Measurements from ENCODE around the gene ATG13. TPM values are rescaled to one million over a fixed set of nuclear protein-coding genes. Genes with fewer than 3 reads are reported as not detected.
A peak's percentile ranks its signal among the peaks of the same experiment; 100 is the strongest.

The ATG13 gene
- total RNA-seq, 1 experiment from 2014 or later: 57.1 TPM

DNA sequence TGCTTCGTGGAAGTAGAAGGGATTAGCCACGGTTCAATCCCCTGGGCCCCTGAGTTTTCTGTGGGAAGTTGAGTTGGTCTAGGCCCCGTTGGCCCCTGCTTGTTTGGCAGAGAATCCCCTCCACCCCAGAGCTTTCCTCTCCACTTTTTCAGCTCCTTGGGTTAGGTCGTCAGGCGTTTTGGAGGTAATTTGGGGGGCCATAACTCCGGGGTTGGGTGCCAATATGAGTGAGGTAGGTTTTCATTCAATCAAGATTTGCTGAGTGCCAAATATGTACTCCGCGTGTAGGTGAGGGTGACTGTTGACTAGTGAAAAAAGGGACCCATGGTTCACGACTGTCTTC, 590 bp downstream of the ATG13 start:
- CTCF ChIA-PET: interaction anchor here (0.6 to 4.1 kb wide), 6 partner anchors 64 to 225 kb away, joined by 4 to 33 read pairs (median 4); no protein-coding TSS in a partner anchor
- intact Hi-C loops (cut with micrococcal nuclease; ENCODE audit: unreplicated experiment): loop anchor here (1.0 kb wide), 1 partner anchor 76 kb away; no protein-coding TSS in a partner anchor
- Mint-ChIP-seq H3K27me3 (ENCODE audit: unreplicated experiment) (no peaks in the 10 kb centered on the region), H3K27ac (ENCODE audit: unreplicated experiment) (peak overlapping the region; percentile 98), H3K9me3 (ENCODE audit: low read depth, unreplicated experiment) (no peaks in the 10 kb centered on the region), H3K4me1 (ENCODE audit: low read depth, unreplicated experiment) (peaks cover 15% of the 10 kb centered on the region), H3K36me3 (ENCODE audit: insufficient read depth, unreplicated experiment) (peaks cover 42% of the 10 kb centered on the region), H3K4me3 (ENCODE audit: low read depth, unreplicated experiment) (peak overlapping the region; percentile 88)
- BruUV-seq (replicated peaks): no TSS peak
- no peak for DNase-seq
- TF ChIP-seq, protein P1, sequence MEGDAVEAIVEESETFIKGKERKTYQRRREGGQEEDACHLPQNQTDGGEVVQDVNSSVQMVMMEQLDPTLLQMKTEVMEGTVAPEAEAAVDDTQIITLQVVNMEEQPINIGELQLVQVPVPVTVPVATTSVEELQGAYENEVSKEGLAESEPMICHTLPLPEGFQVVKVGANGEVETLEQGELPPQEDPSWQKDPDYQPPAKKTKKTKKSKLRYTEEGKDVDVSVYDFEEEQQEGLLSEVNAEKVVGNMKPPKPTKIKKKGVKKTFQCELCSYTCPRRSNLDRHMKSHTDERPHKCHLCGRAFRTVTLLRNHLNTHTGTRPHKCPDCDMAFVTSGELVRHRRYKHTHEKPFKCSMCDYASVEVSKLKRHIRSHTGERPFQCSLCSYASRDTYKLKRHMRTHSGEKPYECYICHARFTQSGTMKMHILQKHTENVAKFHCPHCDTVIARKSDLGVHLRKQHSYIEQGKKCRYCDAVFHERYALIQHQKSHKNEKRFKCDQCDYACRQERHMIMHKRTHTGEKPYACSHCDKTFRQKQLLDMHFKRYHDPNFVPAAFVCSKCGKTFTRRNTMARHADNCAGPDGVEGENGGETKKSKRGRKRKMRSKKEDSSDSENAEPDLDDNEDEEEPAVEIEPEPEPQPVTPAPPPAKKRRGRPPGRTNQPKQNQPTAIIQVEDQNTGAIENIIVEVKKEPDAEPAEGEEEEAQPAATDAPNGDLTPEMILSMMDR (IDR thresholded peaks at IDR 0.05; ENCODE audit: unreplicated experiment): no peak

DNA sequence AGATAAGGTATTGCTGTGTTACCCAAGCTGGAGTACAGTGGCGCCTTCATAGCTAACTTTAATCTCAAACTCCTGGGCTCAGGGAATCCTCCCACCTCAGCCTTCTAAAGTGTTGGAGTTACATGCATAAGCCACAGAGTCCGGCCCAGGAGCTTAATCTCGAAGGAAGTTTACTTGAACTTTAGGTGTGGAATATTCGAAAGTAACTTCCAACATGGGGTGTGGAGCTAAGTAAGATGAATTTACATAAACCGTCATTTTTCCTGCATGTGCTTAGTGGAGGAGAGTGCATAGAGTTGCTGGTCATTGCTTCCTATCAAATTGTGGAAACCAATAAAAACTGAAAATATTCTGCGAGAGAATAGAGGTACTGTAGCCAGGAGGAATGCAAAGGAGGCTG, 1.5 kb downstream of the ATG13 start:
- CTCF ChIA-PET: interaction anchor here (1.1 to 4.1 kb wide), 3 partner anchors 64 to 89 kb away, joined by 4 to 33 read pairs (median 4); no protein-coding TSS in a partner anchor
- no peak for DNase-seq

DNA sequence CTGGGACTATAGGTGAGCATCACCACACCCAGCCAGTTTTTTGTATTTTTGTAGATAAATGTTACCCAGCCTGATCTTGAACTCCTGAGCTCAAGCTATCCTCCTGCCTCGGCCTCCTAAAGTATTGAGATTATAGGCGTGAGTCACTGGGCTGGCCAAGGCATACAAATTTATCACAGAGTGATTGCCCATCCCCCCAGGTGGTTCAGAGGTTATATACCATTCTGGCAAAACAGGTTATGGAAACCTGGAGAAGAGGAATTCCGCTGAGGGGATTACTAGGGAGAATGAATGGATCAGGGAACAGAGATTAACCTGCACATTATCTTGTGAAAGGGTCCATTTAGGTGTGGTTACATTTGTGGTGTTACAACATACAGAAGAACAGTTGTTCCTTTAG, 8.1 kb downstream of the ATG13 start:
- peak; percentile 29 for DNase-seq
- H3K36me3 Mint-ChIP-seq (ENCODE audit: insufficient read depth, unreplicated experiment): peaks cover 19% of the 10 kb centered on the region
- H3K4me3 Mint-ChIP-seq (ENCODE audit: low read depth, unreplicated experiment): no peak overlapping the region
- CTCF ChIA-PET: interaction anchor here (0.5 to 0.7 kb wide), 3 partner anchors 16 to 83 kb away, joined by 3 to 4 read pairs (median 3); no protein-coding TSS in a partner anchor
- H3K27me3 Mint-ChIP-seq (ENCODE audit: unreplicated experiment): no peaks in the 10 kb centered on the region
- peaks cover 11% of the 10 kb centered on the region for H3K4me1 Mint-ChIP-seq (ENCODE audit: low read depth, unreplicated experiment)
- intact Hi-C loops (cut with micrococcal nuclease; ENCODE audit: unreplicated experiment): no loop called here
- H3K9me3 Mint-ChIP-seq (ENCODE audit: low read depth, unreplicated experiment): no peaks in the 10 kb centered on the region
- no peak overlapping the region for H3K27ac Mint-ChIP-seq (ENCODE audit: unreplicated experiment)
- TF ChIP-seq, protein P1 (IDR thresholded peaks at IDR 0.05; ENCODE audit: unreplicated experiment): no peak
- BruUV-seq (replicated peaks): no TSS peak

More for the DNA sequence above, 1.5 kb downstream of the ATG13 start:
- BruUV-seq (replicated peaks): no TSS peak
- no peaks in the 10 kb centered on the region for H3K9me3 Mint-ChIP-seq (ENCODE audit: low read depth, unreplicated experiment)
- peaks cover 15% of the 10 kb centered on the region for H3K4me1 Mint-ChIP-seq (ENCODE audit: low read depth, unreplicated experiment)
- H3K36me3 Mint-ChIP-seq (ENCODE audit: insufficient read depth, unreplicated experiment): peaks cover 40% of the 10 kb centered on the region
- H3K27ac Mint-ChIP-seq (ENCODE audit: unreplicated experiment): peak overlapping the region; percentile 98
- TF ChIP-seq, protein P1 (IDR thresholded peaks at IDR 0.05; ENCODE audit: unreplicated experiment): no peak
- H3K27me3 Mint-ChIP-seq (ENCODE audit: unreplicated experiment): no peaks in the 10 kb centered on the region
- intact Hi-C loops (cut with micrococcal nuclease; ENCODE audit: unreplicated experiment): no loop called here
- peak overlapping the region; percentile 88 for H3K4me3 Mint-ChIP-seq (ENCODE audit: low read depth, unreplicated experiment)

DNA sequence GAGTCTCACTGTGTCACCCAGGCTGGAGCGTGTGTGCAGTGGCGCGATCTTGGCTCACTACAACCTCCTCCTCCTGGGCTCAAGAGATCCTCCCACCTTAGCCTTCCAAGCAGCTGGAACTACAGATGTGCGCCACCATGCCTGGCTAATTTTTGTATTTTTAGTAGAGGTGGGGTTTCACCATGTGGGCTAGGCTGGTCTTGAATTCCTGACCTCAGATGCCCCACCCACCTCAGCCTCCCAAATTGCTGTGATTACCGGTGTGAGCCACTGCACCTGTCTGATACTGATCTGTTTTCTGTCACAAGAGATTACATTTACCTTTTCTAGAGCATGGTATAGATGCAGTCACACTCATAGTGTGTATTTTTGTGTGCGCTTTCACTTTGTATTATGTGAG, 11.6 kb downstream of the ATG13 start:
- CTCF ChIA-PET: no interaction called here
- no peak overlapping the region for H3K27ac Mint-ChIP-seq (ENCODE audit: unreplicated experiment)
- H3K36me3 Mint-ChIP-seq (ENCODE audit: insufficient read depth, unreplicated experiment): peaks cover 18% of the 10 kb centered on the region
- no TSS peak for BruUV-seq (replicated peaks)
- TF ChIP-seq, protein P1 (IDR thresholded peaks at IDR 0.05; ENCODE audit: unreplicated experiment): no peak
- H3K9me3 Mint-ChIP-seq (ENCODE audit: low read depth, unreplicated experiment): no peaks in the 10 kb centered on the region
- no peak for DNase-seq
- intact Hi-C loops (cut with micrococcal nuclease; ENCODE audit: unreplicated experiment): no loop called here
- peaks cover 11% of the 10 kb centered on the region for H3K4me1 Mint-ChIP-seq (ENCODE audit: low read depth, unreplicated experiment)
- H3K27me3 Mint-ChIP-seq (ENCODE audit: unreplicated experiment): no peaks in the 10 kb centered on the region
- H3K4me3 Mint-ChIP-seq (ENCODE audit: low read depth, unreplicated experiment): no peak overlapping the region

Measured in Calu3 (cell line).